Breast epithelium (tissue), 4 donors: ENCODE measurements around the gene COA6. TPM values are rescaled to one million over a fixed set of nuclear protein-coding genes. Genes with fewer than 3 reads are reported as not detected.

Experiments
- DNase-seq, 2 donors: peaks; one replicate each; pipeline ENCODE4 v3.0.0-alpha.2; 2019; ENCODE audit warnings: low spot score in 2 of 2
- H3K27ac ChIP-seq, 2 donors: fragments of 200-600 bp; sonication (generic) in 1 of 2; one replicate each; pipeline ENCODE4 v1.5.1; 2016 to 2019; ENCODE audit warnings: mild to moderate bottlenecking in 1 of 2
- H3K27me3 ChIP-seq, 2 donors: fragments of 200-600 bp; sonication (generic) in 1 of 2; one replicate each; pipeline versions ENCODE4 v1.5.1 to v1.6.0; 2017 to 2019; ENCODE audit warnings: control low read depth in 1 of 2, mild to moderate bottlenecking in 1 of 2
- H3K36me3 ChIP-seq: fragments of 200-600 bp; one replicate; pipeline ENCODE4 v1.5.1; 2019
- H3K4me1 ChIP-seq, 2 donors: fragments of 200-600 bp; sonication (generic); one replicate each; pipeline ENCODE4 v1.5.1; 2016 to 2019; ENCODE audit warnings: control low read depth in 1 of 2
- H3K4me3 ChIP-seq, 3 donors: fragments of 200-600 bp; sonication (generic); 1 replicate in 2 of 3; 2 replicates in 1 of 3; pipeline ENCODE4 v1.5.1; 2016 to 2019; ENCODE audit warnings: mild to moderate bottlenecking in 3 of 3, moderate library complexity in 2 of 3
- H3K9me3 ChIP-seq, 2 donors: fragments of 200-600 bp; sonication (generic) in 1 of 2; one replicate each; pipeline ENCODE4 v1.5.1; 2016 to 2019; ENCODE audit warnings: control low read depth in 1 of 2
- POLR2A ChIP-seq: fragments of 450-650 bp; IDR thresholded peaks from one replicate; pipeline ENCODE4 v1.6.1; 2016; ENCODE audit warnings: antibody characterized with exemption, mild to moderate bottlenecking, moderate library complexity
- POLR2AphosphoS5 ChIP-seq, 3 donors: sonication (generic); formaldehyde crosslinking; IDR thresholded peaks; one replicate each; pipeline ENCODE4 v1.6.1; 2017; ENCODE audit warnings: antibody characterized with exemption in 3 of 3
- intact Hi-C: fragments of 100-400 bp; cut with DNase I; formaldehyde crosslinking; loops from one replicate; pipeline ENCODE4 v1.15.1; 2023; ENCODE audit warnings: low total_unique reads
- total RNA-seq, 3 donors: library from RNA; depleted of rRNA; stranded (reverse); fragments of >200 nt; gene quantifications; one replicate each; pipeline ENCODE4 v1.1.0, GENCODE V29; 2016
- TF ChIP-seq, protein P1 (sequence below), 3 donors: fragments of 450-650 bp; IDR thresholded peaks; one replicate each; pipeline ENCODE4 v1.5.1; 2016 to 2017; ENCODE audit warnings: antibody characterized with exemption in 3 of 3, mild to moderate bottlenecking in 3 of 3, moderate library complexity in 3 of 3

COA6 gene
- total RNA-seq, 3 donors from 2014 or later = 10.4 to 17.7 (median 14.6) TPM

GRCh38 chr1:234381699-234382555 lies 8.7 kb downstream of the COA6 start:
- Histone ChIP-seq H3K27me3 (no peaks in the 10 kb centered on the region), H3K4me1 (no peaks in the 10 kb centered on the region), H3K4me3 (no peak overlapping the region), H3K27ac (no peak overlapping the region), H3K9me3 (no peaks in the 10 kb centered on the region), H3K36me3 (peaks cover 4% of the 10 kb centered on the region)
- DNase-seq = no peak
- intact Hi-C loops = no loop called here
- TF ChIP-seq, protein P1, sequence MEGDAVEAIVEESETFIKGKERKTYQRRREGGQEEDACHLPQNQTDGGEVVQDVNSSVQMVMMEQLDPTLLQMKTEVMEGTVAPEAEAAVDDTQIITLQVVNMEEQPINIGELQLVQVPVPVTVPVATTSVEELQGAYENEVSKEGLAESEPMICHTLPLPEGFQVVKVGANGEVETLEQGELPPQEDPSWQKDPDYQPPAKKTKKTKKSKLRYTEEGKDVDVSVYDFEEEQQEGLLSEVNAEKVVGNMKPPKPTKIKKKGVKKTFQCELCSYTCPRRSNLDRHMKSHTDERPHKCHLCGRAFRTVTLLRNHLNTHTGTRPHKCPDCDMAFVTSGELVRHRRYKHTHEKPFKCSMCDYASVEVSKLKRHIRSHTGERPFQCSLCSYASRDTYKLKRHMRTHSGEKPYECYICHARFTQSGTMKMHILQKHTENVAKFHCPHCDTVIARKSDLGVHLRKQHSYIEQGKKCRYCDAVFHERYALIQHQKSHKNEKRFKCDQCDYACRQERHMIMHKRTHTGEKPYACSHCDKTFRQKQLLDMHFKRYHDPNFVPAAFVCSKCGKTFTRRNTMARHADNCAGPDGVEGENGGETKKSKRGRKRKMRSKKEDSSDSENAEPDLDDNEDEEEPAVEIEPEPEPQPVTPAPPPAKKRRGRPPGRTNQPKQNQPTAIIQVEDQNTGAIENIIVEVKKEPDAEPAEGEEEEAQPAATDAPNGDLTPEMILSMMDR (IDR thresholded peaks at IDR 0.05) = no peak
- TF ChIP-seq POLR2A = no peak
- TF ChIP-seq POLR2AphosphoS5 (IDR thresholded peaks at IDR 0.05) = no peak

- Histone ChIP-seq H3K9me3 (no peaks in the 10 kb centered on the region), H3K27ac (no peak overlapping the region), H3K36me3 (no peaks in the 10 kb centered on the region), H3K27me3 (no peaks in the 10 kb centered on the region), H3K4me3 (no peak overlapping the region), H3K4me1 (no peaks in the 10 kb centered on the region)
- DNase-seq = no peak
- intact Hi-C loops = no loop called here
- TF ChIP-seq, protein P1 (IDR thresholded peaks at IDR 0.05) = no peak
- no peak for TF ChIP-seq POLR2AphosphoS5 (IDR thresholded peaks at IDR 0.05)
- TF ChIP-seq POLR2A = no peak
These were observed 12.9 kb downstream of the COA6 start for GRCh38 chr1:234386122-234386521.

- no peaks in the 10 kb centered on the region for H3K27me3 ChIP-seq
- intact Hi-C loops = no loop called here
- TF ChIP-seq, protein P1 (IDR thresholded peaks at IDR 0.05) = no peak
- TF ChIP-seq POLR2A (no peak), POLR2AphosphoS5 (IDR thresholded peaks at IDR 0.05) (no peak)
- no peak for DNase-seq
- H3K9me3 ChIP-seq = no peaks in the 10 kb centered on the region
- H3K4me1 ChIP-seq = no peaks in the 10 kb centered on the region
- no peak overlapping the region for H3K27ac ChIP-seq
- peaks cover 4% of the 10 kb centered on the region for H3K36me3 ChIP-seq
- no peak overlapping the region for H3K4me3 ChIP-seq
These were observed 14.8 kb downstream of the COA6 start for GRCh38 chr1:234388094-234388493.

GRCh38 chr1:234393190-234393589 lies 19.9 kb downstream of the COA6 start:
- Histone ChIP-seq H3K4me1 (no peaks in the 10 kb centered on the region), H3K27ac (no peak overlapping the region), H3K36me3 (peaks cover 4% of the 10 kb centered on the region), H3K9me3 (no peaks in the 10 kb centered on the region), H3K4me3 (no peak overlapping the region), H3K27me3 (no peaks in the 10 kb centered on the region)
- no peak for DNase-seq
- intact Hi-C loops = no loop called here
- TF ChIP-seq POLR2AphosphoS5 (IDR thresholded peaks at IDR 0.05) = no peak
- TF ChIP-seq, protein P1 (IDR thresholded peaks at IDR 0.05) = peak in 1 of 3 donors; percentile 21

DNA sequence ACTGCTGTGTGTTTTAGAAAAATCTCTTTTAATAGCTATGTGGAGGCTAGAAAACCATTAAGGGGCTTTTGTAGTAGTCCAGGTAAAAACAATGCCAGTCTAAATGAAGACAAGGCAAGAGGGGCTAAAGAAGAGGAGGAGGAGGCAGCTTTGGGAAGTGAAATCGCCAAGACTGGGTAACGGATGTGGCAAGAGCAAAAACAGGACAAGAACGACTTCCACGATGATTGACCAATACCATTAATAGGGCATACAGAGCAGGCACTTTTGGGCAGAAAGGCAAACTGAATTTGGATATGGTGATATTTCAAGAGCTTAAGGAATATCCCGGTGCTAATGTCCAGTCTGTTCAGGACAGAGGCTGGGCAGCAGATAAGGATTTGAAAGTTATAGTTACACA lies 22.0 kb downstream of the COA6 start:
- Histone ChIP-seq H3K27ac (no peak overlapping the region), H3K36me3 (peaks cover 4% of the 10 kb centered on the region), H3K4me1 (no peaks in the 10 kb centered on the region), H3K27me3 (no peaks in the 10 kb centered on the region), H3K9me3 (no peaks in the 10 kb centered on the region), H3K4me3 (no peak overlapping the region)
- TF ChIP-seq, protein P1 (IDR thresholded peaks at IDR 0.05) = no peak
- no peak for TF ChIP-seq POLR2A
- DNase-seq = no peak
- intact Hi-C loops = no loop called here
